ENCODE results near the gene ATP10A. TPM values are rescaled to one million over a fixed set of nuclear protein-coding genes. Genes with fewer than 3 reads are reported as not detected.

Gene ATP10A
- total and polyA plus RNA-seq, 2 of the 8 experiments (the other 6 are each of a cell fraction or from before 2014, with no cell fraction given), result 2.0 to 2.8 TPM

DNA sequence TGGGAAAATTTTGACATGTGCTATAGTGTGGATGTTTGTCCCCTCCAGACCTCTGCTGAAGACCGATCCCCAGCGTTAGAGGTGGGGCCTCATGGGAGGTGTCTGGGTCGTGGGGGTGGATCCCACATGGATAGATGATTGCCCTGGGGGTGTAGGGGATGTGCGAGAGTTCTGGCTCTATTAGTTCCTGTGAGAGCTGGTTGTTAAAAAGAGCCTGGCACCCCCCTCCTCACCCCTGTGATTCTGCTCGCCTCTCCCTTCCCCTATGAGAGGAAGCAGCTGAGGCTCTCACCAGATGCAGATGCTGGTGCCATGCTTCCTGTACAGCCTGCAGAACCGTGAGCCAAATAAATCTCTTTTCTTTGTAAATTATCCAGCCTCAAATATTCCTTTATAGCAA lies 67.4 kb downstream of the ATP10A start:
- WGBS, 2 experiments (ENCODE audit: extremely low coverage in 1 of 2, insufficient coverage in 1 of 2, insufficient read length in 1 of 2, insufficient replicate concordance in 2 of 2, low coverage in 1 of 2, low lambda C conversion rate in 2 of 2, missing lambda C conversion rate in 1 of 2), result 88% methylated on average over 5 of the region's 6 CpGs; no CpG with 5 or more reads in 1 of the 2 experiments
- H2AFZ ChIP-seq (ENCODE audit: low read length), result no peak overlapping the region
- DNase-seq (ENCODE audit: low read depth in 1 of 2, low spot score in 2 of 2), result no peak
- TF ChIP-seq RNF2 (IDR thresholded peaks at IDR 0.05; ENCODE audit: borderline replicate concordance, low read depth, low read length, missing control alignments, poor library complexity, severe bottlenecking) (no peak), ATF2 (IDR thresholded peaks at IDR 0.05; ENCODE audit: low read length) (no peak), TAF1 (IDR thresholded peaks at IDR 0.05; ENCODE audit: low read depth, low read length) (no peak), ASH2L (IDR thresholded peaks at IDR 0.05; ENCODE audit: low read length) (no peak)

More for the DNA sequence above, 67.4 kb downstream of the ATP10A start:
- FAIRE-seq, result no peak
- Histone ChIP-seq H3K56ac (replicated peaks; ENCODE audit: insufficient read length, low read depth, low read length) (no peak overlapping the region), H4K20me1 (replicated peaks in 1 of 2; ENCODE audit: control insufficient read depth in 1 of 2, insufficient read depth in 2 of 2, low read length in 2 of 2) (no peaks in the 10 kb centered on the region), H2BK5ac (ENCODE audit: low read depth, low read length) (no peak overlapping the region), H3K9me3 (ENCODE audit: insufficient read depth in 2 of 2, low read depth in 1 of 2, low read length in 1 of 2) (no peaks in the 10 kb centered on the region), H2BK15ac (ENCODE audit: low read length) (no peak overlapping the region), H2BK12ac (ENCODE audit: low read depth, low read length) (no peak overlapping the region), H3K23me2 (ENCODE audit: low read depth, low read length) (no peaks in the 10 kb centered on the region), H4K91ac (replicated peaks; ENCODE audit: insufficient read length, low read length) (no peak overlapping the region), H3K23ac (ENCODE audit: insufficient read length) (no peak overlapping the region), H3K4me3 (ENCODE audit: extremely low read depth in 1 of 4, insufficient read depth in 2 of 4, low read depth in 3 of 4, low read length in 4 of 4) (no peak overlapping the region), H3K36me3 (ENCODE audit: control insufficient read depth in 2 of 4, insufficient read depth in 4 of 4, low read length in 3 of 4) (no peaks in the 10 kb centered on the region), H4K5ac (ENCODE audit: insufficient read length, low read depth, low read length) (no peak overlapping the region), H3K18ac (ENCODE audit: extremely low read depth, low read length) (no peak overlapping the region), H3K14ac (ENCODE audit: insufficient read length) (no peak overlapping the region), H3K9ac (replicated peaks in 1 of 4; ENCODE audit: extremely low read depth in 1 of 4, low read depth in 3 of 4, low read length in 3 of 4) (no peak overlapping the region), H3K27me3 (replicated peaks in 1 of 4; ENCODE audit: control insufficient read depth in 3 of 4, extremely low read depth in 1 of 4, insufficient read depth in 3 of 4, low read length in 3 of 4) (no peaks in the 10 kb centered on the region), H3K4me1 (replicated peaks in 1 of 4; ENCODE audit: control insufficient read depth in 3 of 4, insufficient read depth in 4 of 4, low read length in 3 of 4) (peaks cover 0 to 6% (median 5%) of the 10 kb centered on the region in 4 experiments), H2BK20ac (ENCODE audit: low read length) (no peak overlapping the region), H2AK5ac (ENCODE audit: low read depth, low read length) (no peak overlapping the region), H3K27ac (ENCODE audit: low read depth, low read length) (no peak overlapping the region), H3K79me1 (ENCODE audit: low read depth, low read length) (no peaks in the 10 kb centered on the region), H3K4me2 (ENCODE audit: insufficient read depth in 1 of 2, low read depth in 2 of 2, low read length in 2 of 2) (no peak overlapping the region), H4K8ac (ENCODE audit: extremely low read depth, insufficient read depth, low read length) (no peak overlapping the region), H2BK120ac (replicated peaks; ENCODE audit: low read depth, low read length) (no peak overlapping the region), H3K4ac (replicated peaks; ENCODE audit: insufficient read length, low read depth, low read length) (no peak overlapping the region), H3K79me2 (ENCODE audit: control insufficient read depth in 1 of 2, insufficient read depth in 2 of 2, low read length in 2 of 2) (no peaks in the 10 kb centered on the region)
- ChIA-PET CTCF (ENCODE audit: partially characterized antibody) (interaction anchor here (0.6 to 2.0 kb wide), 4 partner anchors 10 to 58 kb away, joined by 3 to 8 read pairs (median 4); no protein-coding TSS in a partner anchor), POLR2A (ENCODE audit: partially characterized antibody) (no interaction called here)

Measured in H1 (cell line).